NCI-H526 treated with DMSO at 0.1 percent for 48 hours (cell line): Measurements from ENCODE around the gene PDIA6.
A peak's percentile ranks its signal among the peaks of the same experiment; 100 is the strongest.
"Not testable (repeated sequence)": the region's sequence is repeated elsewhere in the genome, so short reads cannot be mapped to it uniquely, and the experiment has no call there.

Experiments
- DNase-seq: peaks from one replicate; lab custom pipeline; 2025; lab: John Stamatoyannopoulos, UW

PDIA6 gene

DNA sequence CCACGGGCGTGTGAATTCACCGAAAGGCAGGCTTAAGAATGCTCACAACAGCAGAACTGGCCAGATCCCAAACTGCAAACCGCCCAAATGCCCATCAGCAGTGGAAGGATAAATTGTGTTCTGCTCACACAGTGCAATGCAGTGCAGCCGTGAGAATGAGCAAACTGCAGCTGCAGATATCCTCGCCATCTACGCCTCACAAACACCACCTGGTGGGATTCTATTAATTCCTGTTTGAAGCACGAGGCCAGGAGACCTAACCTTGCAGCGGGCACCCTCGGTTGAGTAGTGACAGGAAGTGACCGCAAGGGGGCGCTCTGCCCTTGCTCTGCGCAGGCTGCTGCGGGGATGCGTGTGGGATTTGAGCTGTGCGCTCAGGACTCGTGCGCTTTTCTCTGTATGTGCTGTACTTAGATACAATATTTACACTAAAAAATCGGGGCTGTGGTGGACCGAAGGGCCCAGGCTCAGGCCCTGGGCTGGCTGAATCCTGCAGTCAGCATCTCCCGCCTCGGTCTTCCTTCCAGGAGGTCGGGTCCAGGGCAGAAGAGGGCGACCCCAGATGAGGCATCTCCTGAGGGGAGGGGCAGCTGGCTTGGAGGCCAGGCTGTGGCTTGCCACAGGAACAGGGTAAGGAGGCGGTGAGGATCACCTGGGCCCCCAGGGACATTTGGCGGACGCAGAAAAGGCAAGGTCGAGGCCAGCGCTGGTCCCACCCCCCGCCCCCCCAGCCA lies 19.8 kb upstream of the PDIA6 start:
- DNase-seq = peak; percentile 81

DNA sequence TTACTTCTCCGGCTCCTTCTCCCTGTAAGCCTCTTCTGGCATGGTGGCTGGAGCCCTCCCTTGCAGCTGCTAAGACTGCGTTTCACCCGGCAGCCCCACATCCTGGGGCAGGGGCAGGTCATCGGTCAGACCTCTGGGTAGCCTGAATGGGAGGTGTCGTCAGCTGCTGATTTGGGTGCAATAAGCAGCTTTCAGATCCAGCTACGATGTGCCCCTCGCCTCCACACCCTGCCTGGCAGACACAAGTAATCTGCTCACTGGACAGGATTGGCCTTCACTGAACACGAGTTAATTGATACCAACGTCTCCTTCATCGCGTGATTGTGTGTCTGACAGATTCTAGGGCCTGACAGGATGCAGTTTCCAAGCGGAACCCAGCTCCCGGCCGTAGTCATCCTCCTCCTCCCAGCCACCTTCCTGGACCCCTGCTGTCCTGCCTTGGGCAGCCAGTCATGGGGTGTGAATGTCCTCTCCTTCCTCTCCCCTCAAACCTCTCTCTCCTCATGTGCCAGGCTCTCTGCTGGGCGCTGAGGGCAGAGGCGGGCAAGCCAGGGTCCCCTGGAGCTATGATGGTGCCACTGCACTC lies 18.9 kb upstream of the PDIA6 start:
- no peak for DNase-seq

DNA sequence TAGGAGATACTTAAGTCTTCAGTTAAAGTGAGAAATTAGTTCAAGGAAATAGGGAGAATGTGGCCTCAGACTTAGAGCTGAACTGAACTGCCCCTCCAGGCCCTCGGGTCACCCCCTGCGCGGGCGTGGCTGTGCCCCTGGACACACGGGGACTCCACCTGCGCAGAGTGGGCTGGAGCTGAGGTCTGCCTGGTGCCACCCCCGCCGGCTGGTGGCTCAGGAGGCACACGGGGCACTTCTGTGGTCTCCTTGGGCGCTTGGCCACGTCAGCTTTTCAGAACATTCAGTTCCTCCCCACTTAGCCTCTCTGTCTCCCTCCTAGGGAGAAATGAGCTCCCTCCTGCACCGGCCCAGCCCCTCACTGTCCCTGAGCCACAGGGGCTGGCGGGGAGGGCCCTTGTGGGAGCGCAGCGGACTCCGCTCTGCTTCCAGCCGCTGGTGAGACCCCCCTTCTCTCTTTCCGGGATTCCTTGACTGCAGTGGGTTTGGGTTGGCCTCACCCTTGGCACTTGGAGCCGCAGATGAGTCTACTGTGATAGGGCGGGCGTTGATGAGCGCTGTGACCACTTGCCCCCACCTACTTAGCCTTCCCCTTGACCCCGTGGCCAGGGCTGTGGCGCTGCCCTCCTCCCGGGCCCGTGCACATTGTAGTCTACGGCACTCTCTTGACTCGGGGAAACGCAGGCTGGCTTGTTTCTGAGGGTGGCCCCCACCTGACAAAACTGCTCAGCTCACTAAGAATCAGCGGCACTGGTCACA lies 18.2 kb upstream of the PDIA6 start:
- DNase-seq = no peak

DNA sequence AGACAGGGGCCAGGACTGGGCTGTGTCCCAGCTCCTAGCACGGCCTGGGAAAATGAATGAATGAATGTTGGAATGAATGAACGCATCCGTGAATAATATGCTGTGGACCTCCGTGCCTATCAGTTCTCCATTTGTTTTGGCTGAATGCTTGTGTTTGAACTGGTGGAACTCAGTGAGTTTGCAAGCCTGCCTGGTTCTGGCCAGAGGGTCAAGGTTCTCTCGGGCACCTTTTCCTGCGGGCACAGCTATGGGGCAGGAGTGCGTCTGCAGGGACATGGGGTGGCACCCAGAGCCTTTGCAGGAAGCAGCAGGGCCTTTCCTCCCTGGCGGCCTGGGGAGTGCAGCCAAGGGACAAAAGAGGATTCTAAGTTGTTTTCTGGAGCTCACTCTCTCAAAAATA lies 17.6 kb upstream of the PDIA6 start:
- no peak for DNase-seq

DNA sequence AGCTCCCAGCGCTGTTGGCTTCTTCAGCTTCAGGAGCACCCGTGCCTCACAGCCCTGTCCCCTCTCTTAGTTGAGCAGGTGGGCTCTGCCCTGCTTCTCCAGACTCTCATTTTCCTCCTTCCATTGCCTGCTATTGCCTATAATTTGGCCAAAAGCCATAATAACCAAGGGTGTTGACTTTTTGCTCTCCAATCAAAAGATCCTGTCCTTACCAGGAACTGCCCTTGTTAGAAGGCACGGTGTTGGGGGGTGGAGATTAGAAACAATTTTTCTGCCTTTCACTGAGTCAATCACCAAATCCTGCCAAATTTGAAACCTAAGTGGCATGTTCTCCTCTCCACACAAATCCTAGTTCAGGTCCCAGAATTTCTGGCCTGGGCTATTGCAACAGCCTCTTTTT lies 16.7 kb upstream of the PDIA6 start:
- no peak for DNase-seq

DNA sequence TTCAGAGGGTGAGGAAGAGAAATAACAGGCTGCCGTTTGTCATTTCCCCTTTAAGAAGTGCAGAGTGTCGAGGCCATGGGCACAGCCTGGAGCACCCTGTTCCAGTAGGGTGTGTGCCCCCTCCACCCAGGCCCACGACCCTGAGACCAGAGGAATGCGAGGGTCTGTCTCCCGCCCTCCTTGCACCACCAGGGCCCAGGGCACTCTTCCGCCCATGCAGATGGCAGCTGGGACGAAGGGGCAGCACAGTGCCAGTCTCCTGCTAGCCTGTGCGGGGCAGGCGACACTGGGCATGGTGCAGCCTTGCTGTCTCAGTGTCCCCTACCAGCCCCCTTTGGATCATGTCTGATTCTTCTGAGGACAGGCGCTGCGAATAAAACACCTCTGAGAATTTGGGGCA lies 15.8 kb upstream of the PDIA6 start:
- DNase-seq = no peak

DNA sequence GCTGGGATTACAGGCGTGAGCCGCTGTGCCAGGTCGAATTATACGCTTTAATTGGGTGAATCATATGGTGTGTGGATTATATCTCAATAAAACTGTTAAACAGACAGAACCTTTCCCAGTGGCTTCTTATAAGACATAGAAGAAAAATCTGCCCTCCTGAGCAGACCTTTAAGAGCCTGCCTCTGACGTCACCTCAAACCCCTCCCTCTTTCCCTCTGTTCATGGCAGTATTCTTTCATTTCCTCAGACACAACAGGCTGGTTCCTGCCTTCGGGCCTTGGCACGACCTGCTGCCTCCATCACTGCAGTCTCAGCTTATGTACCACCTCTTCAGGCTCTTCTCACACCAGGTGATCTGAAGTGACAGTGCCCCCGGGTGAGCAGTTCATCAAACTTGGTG lies 14.0 kb upstream of the PDIA6 start:
- DNase-seq = no peak

DNA sequence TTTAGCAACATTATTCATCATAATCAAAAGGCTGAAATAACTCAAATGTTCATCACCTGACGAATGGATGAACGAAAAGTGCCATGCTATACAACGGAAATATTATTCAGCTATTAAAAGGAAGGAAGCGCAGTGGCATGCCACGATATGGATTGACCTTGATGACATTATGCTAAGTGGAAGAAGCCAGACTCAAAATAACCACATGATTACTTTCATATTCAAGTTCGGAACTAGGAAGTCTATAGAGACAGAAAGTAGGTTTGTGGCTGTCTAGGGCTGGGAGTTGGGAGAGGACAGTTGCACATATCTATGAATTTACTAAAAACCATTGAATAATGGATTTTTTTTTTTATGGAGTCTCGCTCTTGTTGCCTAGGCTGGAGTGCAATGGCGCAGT lies 13.4 kb upstream of the PDIA6 start:
- DNase-seq = no peak

DNA sequence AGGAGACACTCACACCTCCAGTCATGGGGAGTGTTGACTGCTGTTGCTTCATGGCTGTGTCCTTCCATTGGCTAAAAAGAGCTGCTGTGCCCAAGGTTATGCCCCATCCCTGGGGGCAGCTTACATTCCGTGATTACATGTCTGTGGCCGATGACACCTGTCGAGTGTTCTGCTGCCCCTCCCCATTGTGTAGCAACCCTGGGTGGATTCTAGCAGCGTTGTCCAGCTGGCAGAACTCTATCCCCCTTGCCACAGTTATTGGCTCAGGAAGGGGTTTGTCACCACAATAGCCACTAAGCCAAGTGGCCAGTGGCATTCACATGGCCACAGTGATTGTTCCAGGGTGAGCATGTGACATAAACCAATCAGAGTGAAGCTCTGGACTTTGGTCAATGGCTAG lies 11.6 kb upstream of the PDIA6 start:
- DNase-seq = no peak

DNA sequence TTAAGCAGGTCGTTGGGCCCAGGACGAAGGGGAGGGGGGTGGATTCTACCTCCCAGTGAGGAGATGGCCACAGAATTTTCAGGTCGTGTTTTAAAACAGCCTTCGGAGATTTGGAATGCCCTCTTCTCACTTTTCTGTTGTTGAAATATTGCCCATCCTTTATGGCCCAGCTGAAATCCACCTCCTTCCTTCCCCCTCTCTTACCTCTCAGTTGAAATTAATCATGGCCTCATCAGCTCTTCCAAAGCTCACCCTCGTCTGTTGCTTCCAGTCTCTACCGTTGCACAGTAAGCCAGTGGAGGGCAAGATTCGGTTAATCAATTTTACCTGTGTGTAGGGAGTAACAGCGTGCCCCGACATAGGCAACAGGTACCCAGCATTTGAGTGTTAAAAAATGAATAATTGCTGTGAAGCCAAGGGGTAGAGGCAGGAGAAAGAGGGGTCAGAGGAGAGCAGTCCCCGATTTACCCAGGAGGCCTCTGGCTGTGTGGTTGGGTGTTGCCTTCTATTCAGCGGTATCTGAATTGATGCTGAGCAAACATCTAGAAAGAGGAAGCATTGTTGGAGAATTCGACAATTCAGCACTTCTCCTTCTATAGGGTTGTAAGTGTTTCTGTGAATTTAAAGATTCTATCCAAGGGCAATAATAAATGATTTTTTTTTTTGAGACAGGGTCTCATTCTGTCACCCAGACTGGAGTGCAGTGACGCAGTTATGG lies 8.6 kb upstream of the PDIA6 start:
- DNase-seq = no peak

DNA sequence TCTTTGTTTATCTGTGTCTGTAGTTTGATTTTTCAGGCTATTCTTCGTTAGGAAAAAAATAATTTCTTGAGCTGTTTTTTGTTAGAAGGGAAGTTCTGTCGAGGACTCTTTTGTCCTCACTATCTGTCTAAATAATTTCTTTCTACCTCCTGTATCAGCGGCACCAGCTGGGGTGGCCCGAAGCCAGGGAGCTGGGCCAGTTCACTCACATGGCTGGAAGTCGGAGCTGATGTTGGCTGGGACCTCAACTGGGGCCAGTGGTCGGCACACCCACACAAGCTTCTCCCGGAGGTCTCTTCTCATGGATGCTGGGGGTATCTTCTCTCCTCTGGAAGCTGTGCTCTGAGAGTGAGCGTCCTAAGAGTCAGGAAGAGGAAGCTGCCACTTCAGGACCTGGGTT lies 8.0 kb upstream of the PDIA6 start:
- DNase-seq = no peak

DNA sequence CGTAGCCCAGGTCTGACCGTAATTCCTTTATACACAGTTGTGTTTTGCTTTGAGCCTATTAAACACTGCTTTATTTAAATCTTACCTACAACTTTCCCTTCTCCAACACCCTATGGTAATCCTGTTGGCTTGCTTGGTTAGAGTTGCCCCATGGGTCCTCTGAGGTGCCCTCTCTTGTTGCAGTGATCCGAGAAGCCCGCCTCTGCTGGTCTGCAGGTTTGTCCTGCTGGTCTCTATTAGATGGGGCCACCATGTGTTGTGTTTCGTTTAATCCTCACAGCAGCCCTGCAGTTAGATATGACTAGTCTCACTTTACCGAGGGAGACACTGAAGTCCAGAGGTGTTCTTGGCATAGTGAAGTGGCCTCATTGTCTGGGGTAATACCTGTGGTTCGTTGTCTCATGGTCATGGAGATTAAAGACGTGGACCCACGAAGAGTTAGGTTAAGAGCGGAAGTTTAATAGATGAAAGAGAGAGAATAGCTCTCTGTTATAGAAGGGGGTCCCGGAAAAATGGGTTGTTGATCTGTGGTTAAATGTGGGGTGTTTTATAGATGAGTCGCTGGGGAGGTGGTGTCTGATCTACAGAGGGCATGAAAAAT lies 7.2 kb upstream of the PDIA6 start:
- no peak for DNase-seq

DNA sequence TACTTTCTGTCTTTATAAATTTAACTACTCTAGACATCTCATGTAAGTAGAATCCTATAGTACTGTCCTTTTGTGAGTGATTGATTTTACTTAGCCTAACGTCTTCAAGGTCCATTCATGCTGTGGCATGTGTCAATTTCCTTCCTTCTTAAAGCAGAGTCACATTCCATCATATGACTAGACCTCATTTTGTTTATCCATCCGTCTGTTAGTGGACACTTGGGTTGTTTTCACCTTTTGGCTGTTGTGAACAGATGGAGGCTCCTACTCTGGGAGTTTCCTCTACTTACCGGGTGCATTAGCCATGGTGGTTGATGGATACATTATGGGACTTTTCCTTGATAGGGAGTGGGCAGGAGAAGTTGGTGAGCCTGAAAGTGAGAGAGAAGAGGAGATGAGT lies 6.4 kb upstream of the PDIA6 start:
- no peak for DNase-seq

DNA sequence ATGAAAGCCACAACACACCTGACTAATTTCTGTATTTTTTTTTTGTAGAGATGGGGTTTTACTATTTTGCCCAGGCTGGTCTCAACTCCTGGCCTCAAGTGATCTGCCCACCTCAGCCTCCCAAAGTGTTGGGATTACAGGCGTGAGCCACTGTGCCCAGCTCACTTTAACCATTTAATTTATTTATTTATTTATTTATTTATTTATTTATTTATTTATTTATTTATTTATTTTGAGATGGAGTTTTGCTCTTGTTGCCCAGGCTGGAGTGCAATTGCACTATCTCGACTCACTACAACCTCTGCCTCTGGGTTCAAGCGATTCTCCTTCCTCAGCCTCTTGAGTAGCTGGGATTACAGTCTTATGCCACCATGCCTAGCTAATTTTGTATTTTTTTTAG lies 5.7 kb upstream of the PDIA6 start:
- not testable (repeated sequence) for DNase-seq

DNA sequence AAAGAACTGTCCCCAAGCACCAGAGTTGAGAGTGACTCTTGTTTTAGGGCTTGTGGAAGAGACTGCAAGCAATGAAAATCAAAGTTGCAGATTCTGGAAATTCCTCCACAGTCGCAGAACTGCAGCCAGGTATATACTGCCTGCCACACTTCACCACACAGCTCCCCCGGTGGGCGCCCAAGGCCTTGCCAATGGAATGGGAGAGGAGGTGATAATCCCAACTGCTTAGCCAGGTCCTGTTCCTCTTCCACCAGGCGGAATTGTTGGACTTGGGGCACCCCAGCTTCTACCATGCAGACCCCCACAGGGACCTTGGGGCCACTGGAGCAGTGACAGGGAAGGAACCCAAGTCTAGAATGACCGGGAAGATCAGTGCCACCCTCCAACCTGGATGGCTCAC lies 4.8 kb upstream of the PDIA6 start:
- DNase-seq = no peak

DNA sequence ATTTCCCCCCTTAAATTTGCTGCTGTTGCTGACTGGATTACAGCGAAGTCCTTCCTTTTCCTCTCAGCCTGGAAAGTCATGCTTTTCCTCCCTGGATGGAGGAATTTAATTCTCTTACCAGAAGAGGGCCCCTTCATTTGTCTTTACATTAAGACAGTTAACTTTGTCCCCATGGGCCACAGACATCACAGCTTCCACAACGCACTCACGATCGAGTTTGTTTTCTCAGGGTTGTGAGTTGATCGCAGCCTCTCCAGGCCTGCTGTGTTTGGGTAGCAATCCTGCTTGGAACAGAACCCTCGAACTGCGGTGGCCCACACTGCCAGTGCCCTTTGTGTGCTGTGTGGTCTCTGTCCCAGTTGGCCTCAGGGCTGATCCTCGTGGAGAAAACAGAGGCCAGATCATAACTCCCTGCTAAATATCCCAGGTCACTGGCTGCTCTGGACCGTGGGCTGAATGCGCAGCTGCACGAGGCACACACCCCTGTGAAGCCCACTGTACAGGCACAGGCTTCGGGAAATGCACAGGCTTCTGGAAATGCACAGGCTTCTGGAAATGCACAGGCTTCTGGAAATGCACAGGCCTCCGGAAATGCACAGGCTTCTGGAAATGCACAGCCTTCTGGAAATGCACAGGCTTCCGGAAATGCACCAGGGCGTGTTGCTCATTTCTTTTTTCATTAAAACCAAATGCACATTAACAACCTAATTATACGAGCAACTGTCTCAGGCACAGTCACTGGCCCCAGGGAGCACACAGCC lies 2.2 kb upstream of the PDIA6 start:
- DNase-seq = no peak

DNA sequence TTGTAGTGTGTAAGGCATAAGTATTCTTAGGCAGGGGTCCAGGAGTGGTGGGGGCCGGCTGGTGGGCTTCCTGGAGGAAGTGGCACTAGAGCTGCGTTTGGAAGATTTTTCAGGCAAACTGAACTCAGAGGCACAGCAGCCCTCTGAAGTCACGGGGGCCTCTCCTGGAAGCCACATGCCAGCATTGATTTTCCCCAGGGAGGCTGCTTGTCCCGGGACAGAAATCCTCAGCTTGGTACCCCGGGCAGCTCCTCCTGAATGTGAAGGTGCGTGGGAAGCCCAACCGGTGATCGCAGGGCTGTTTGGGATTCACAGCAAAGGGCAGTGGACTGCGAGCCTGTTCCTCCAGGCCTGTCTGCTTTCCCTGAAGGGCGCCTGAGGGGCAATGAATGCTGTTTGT lies 1.6 kb upstream of the PDIA6 start:
- no peak for DNase-seq

DNA sequence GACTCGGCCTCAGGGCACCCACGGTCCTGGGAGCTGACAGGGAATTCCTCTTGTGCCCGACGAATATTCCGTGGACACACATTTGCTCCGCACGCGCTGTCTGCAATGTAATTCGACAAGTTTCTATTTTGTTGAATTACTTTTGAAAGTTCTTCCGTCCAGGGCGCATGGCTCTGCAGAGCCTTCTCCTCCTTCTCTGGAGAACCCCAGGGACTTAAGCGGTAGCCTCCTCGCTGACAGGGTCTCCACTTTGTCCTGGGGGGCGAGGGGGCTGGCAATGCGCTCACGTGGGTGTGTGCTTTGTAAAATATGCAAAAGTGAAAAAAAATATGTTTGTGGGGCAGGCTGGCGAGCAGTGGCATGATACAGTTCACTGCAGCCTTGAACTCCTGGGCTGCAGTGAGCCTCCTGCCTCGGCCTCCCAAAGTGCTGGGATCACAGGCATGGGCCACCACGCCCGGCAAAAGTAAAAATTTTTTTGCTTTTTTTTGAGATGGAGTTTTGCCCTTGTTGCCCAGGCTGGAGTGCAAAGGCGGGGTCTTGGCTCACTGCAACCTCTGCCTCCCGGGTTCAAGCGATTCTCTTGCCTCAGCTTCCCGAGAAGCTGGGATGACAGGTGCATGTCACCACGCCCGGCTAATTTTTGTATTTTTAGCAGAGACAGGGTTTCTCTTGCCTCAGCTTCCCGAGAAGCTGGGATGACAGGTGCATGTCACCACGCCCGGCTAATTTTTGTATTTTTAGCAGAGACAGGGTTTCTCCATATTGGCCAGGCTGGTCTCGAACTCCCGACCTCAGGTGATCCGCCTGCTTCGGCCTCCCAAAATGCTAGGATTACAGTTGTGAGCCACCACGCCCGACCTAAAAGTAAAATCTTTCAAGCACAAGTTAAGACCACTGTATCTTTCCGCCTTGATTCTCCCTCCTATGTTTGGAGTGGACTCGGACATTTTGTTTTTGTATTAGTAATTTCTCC lies 866 bp upstream of the PDIA6 start:
- not testable (repeated sequence) for DNase-seq

DNA sequence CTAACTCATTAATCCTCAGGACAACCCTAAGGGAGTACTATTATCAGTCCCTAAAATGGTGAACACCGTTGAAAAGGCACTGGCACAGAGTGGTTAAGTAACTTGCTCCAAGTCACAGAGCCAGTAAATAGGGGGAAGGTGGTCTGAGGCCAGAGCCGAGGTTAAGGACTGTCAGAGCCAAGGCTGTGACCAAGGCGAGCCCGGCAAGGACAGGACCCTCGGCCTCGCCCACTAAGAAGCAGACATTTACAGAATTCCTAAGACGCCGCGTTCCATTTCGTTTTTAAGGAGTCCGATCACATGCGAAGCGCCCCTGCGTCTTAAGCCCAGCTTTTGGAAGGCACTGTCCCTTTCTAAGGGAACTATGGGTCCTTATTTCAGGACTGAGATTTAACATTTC lies 1.1 kb downstream of the PDIA6 start:
- no peak for DNase-seq
